Neural cell (in vitro differentiated cells): Measurements from ENCODE around the gene RBM14. TPM values are rescaled to one million over a fixed set of nuclear protein-coding genes. Genes with fewer than 3 reads are reported as not detected.

Experiments used
- H2AFZ ChIP-seq: fragments of 200-600, 300-800 bp; sonication (generic), shearing (Covaris generic); 2 replicates; pipeline ENCODE4 v1.6.0; 2014; ENCODE audit warnings: low read depth, mild to moderate bottlenecking, antibody characterized with exemption, low read length, moderate library complexity
- H3F3A ChIP-seq: fragments of 200-600 bp; shearing (Covaris generic); 2 replicates; pipeline ENCODE4 v1.6.1; 2016; ENCODE audit warnings: mild to moderate bottlenecking, moderate library complexity, mixed read lengths, antibody characterized with exemption, low read length; ENCODE audit not compliant: insufficient read depth, poor library complexity, severe bottlenecking
- H3K27ac ChIP-seq: fragments of 200-600, 300-800 bp; sonication (generic), shearing (Covaris generic); 2 replicates; pipeline ENCODE4 v1.5.1; 2014; ENCODE audit warnings: mild to moderate bottlenecking, low read length, moderate library complexity
- H3K27me3 ChIP-seq: fragments of 300-800, 200-600 bp; sonication (generic), shearing (Covaris generic); 2 replicates; pipeline ENCODE4 v1.6.0; 2014; ENCODE audit warnings: mild to moderate bottlenecking, low read depth, low read length, moderate library complexity; ENCODE audit not compliant: insufficient read depth
- H3K36me3 ChIP-seq: fragments of 300-800, 200-600 bp; sonication (generic), shearing (Covaris generic); 2 replicates; pipeline ENCODE4 v1.5.1; 2014; ENCODE audit warnings: mild to moderate bottlenecking, antibody characterized with exemption, low read length, moderate library complexity; ENCODE audit not compliant: insufficient read depth
- H3K4me2 ChIP-seq: fragments of 300-800, 200-600 bp; sonication (generic), shearing (Covaris generic); 2 replicates; pipeline ENCODE4 v1.6.0; 2014; ENCODE audit warnings: mild to moderate bottlenecking, low read length
- H3K4me3 ChIP-seq: fragments of 300-800, 200-600 bp; sonication (generic), shearing (Covaris generic); 2 replicates; pipeline ENCODE4 v1.5.1; 2014; ENCODE audit warnings: mild to moderate bottlenecking, low read length, moderate library complexity
- H3K79me2 ChIP-seq: fragments of 200-600 bp; shearing (Covaris generic); replicated peaks from 2 replicates; pipeline ENCODE4 v1.6.0; 2014; ENCODE audit warnings: mild to moderate bottlenecking, low read length, moderate library complexity; ENCODE audit not compliant: insufficient read depth
- H3K9ac ChIP-seq: fragments of 300-800, 200-600 bp; sonication (generic), shearing (Covaris generic); 2 replicates; pipeline ENCODE4 v1.6.1; 2016; ENCODE audit warnings: mild to moderate bottlenecking, low read length, mixed read lengths
- H3K9me2 ChIP-seq: fragments of 200-600 bp; shearing (Covaris generic); 2 replicates; pipeline ENCODE4 v1.6.1; 2016; ENCODE audit warnings: mild to moderate bottlenecking, low read length, mixed read lengths; ENCODE audit not compliant: insufficient read depth
- H3K9me3 ChIP-seq: fragments of 200-600, 300-800 bp; sonication (generic), shearing (Covaris generic); 2 replicates; pipeline ENCODE4 v1.6.1; 2016; ENCODE audit warnings: mild to moderate bottlenecking, mixed run types, low read length, moderate library complexity, mixed read lengths
- H4K20me1 ChIP-seq: fragments of 200-600 bp; shearing (Covaris generic); 2 replicates; pipeline ENCODE4 v1.6.1; 2016; ENCODE audit warnings: mild to moderate bottlenecking, mixed run types; ENCODE audit not compliant: insufficient read depth
- EP300 ChIP-seq: fragments of 450-650 bp; conservative IDR thresholded peaks from 2 replicates; pipeline ENCODE4 v1.6.1; 2014; ENCODE audit warnings: antibody characterized with exemption, mild to moderate bottlenecking, moderate library complexity; ENCODE audit not compliant: poor library complexity, severe bottlenecking
- EZH2 ChIP-seq: fragments of 200-600, 300-800 bp; shearing (Covaris generic), sonication (generic); IDR thresholded peaks from 2 replicates; pipeline ENCODE4 v1.6.1; 2014; ENCODE audit warnings: antibody characterized with exemption, low read length, borderline replicate concordance, mild to moderate bottlenecking; ENCODE audit not compliant: insufficient read depth, poor library complexity, severe bottlenecking
- MXI1 ChIP-seq: fragments of 450-650 bp; conservative IDR thresholded peaks from 2 replicates; pipeline ENCODE4 v1.6.1; 2014; ENCODE audit warnings: antibody characterized with exemption, mild to moderate bottlenecking; ENCODE audit not compliant: poor library complexity, severe bottlenecking
- POLR2AphosphoS5 ChIP-seq: IDR thresholded peaks from 2 replicates; pipeline ENCODE4 v1.6.1; 2012
- RAD21 ChIP-seq: fragments of 450-650 bp; conservative IDR thresholded peaks from 2 replicates; pipeline ENCODE4 v1.6.1; 2014; ENCODE audit warnings: antibody characterized with exemption, mild to moderate bottlenecking, moderate library complexity
- SMC3 ChIP-seq: fragments of 450-650 bp; conservative IDR thresholded peaks from 2 replicates; pipeline ENCODE4 v1.6.1; 2014; ENCODE audit warnings: antibody characterized with exemption, mild to moderate bottlenecking, moderate library complexity; ENCODE audit not compliant: poor library complexity
- TAF1 ChIP-seq: IDR thresholded peaks from 2 replicates; pipeline ENCODE4 v1.6.1; 2012; ENCODE audit warnings: low read depth
- polyA plus RNA-seq: library from polyadenylated mRNA; depleted of rRNA; stranded (reverse); fragments of >200 nt; gene quantifications from 2 replicates; pipeline ENCODE4 v1.2.3, GENCODE V29; 2014
- TF ChIP-seq, protein P1 (sequence below): IDR thresholded peaks from 2 replicates; pipeline ENCODE4 v1.6.1; 2012; ENCODE audit warnings: borderline replicate concordance
- TF ChIP-seq, protein P2 (sequence below): fragments of 450-650 bp; IDR thresholded peaks from 2 replicates; pipeline ENCODE4 v1.5.1; 2014; ENCODE audit warnings: antibody characterized with exemption, mild to moderate bottlenecking, moderate library complexity; ENCODE audit not compliant: poor library complexity, severe bottlenecking

Gene RBM14
- polyA plus RNA-seq, 1 donor from 2014 or later, result 43.0 TPM

DNA sequence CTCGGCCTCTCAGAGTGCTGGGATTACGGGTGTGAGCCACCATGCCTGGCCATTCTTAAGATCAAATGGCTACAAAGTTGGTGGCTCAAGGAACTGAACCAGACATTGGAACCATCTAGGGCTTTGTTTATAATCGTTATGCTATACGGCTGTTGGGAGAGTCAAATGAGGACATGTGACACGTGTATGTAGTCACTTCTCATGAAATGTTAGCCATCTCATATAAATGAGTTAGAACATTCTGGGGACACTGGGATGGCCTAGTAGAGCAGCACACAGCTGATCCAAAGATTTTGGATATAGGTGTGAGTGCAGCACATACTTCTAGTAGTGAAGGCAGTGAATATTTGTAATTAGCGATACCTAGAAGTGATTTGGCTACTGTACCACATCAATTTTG lies 15.5 kb downstream of the RBM14 start:
- H3K9me2 ChIP-seq, result no peaks in the 10 kb centered on the region
- peaks cover 27% of the 10 kb centered on the region for H3K79me2 ChIP-seq
- no peak for TF ChIP-seq SMC3
- no peak for TF ChIP-seq EZH2
- TF ChIP-seq RAD21, result no peak
- no peak for TF ChIP-seq MXI1
- TF ChIP-seq, protein P1, sequence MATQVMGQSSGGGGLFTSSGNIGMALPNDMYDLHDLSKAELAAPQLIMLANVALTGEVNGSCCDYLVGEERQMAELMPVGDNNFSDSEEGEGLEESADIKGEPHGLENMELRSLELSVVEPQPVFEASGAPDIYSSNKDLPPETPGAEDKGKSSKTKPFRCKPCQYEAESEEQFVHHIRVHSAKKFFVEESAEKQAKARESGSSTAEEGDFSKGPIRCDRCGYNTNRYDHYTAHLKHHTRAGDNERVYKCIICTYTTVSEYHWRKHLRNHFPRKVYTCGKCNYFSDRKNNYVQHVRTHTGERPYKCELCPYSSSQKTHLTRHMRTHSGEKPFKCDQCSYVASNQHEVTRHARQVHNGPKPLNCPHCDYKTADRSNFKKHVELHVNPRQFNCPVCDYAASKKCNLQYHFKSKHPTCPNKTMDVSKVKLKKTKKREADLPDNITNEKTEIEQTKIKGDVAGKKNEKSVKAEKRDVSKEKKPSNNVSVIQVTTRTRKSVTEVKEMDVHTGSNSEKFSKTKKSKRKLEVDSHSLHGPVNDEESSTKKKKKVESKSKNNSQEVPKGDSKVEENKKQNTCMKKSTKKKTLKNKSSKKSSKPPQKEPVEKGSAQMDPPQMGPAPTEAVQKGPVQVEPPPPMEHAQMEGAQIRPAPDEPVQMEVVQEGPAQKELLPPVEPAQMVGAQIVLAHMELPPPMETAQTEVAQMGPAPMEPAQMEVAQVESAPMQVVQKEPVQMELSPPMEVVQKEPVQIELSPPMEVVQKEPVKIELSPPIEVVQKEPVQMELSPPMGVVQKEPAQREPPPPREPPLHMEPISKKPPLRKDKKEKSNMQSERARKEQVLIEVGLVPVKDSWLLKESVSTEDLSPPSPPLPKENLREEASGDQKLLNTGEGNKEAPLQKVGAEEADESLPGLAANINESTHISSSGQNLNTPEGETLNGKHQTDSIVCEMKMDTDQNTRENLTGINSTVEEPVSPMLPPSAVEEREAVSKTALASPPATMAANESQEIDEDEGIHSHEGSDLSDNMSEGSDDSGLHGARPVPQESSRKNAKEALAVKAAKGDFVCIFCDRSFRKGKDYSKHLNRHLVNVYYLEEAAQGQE, result no peak
- TF ChIP-seq, protein P2, sequence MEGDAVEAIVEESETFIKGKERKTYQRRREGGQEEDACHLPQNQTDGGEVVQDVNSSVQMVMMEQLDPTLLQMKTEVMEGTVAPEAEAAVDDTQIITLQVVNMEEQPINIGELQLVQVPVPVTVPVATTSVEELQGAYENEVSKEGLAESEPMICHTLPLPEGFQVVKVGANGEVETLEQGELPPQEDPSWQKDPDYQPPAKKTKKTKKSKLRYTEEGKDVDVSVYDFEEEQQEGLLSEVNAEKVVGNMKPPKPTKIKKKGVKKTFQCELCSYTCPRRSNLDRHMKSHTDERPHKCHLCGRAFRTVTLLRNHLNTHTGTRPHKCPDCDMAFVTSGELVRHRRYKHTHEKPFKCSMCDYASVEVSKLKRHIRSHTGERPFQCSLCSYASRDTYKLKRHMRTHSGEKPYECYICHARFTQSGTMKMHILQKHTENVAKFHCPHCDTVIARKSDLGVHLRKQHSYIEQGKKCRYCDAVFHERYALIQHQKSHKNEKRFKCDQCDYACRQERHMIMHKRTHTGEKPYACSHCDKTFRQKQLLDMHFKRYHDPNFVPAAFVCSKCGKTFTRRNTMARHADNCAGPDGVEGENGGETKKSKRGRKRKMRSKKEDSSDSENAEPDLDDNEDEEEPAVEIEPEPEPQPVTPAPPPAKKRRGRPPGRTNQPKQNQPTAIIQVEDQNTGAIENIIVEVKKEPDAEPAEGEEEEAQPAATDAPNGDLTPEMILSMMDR, result no peak
- TF ChIP-seq EP300, result no peak
- TF ChIP-seq TAF1, result no peak
- no peaks in the 10 kb centered on the region for H3F3A ChIP-seq
- H2AFZ ChIP-seq, result no peak overlapping the region
- no peak overlapping the region for H3K27ac ChIP-seq
- H3K27me3 ChIP-seq, result no peaks in the 10 kb centered on the region
- no peak overlapping the region for H3K4me3 ChIP-seq
- peaks cover 14% of the 10 kb centered on the region for H3K36me3 ChIP-seq
- no peaks in the 10 kb centered on the region for H4K20me1 ChIP-seq
- H3K9me3 ChIP-seq, result no peaks in the 10 kb centered on the region
- no peak overlapping the region for H3K4me2 ChIP-seq
- H3K9ac ChIP-seq, result no peak overlapping the region

- no peaks in the 10 kb centered on the region for H4K20me1 ChIP-seq
- H2AFZ ChIP-seq, result no peak overlapping the region
- no peak overlapping the region for H3K27ac ChIP-seq
- H3F3A ChIP-seq, result peaks cover 3% of the 10 kb centered on the region
- peaks cover 27% of the 10 kb centered on the region for H3K79me2 ChIP-seq
- no peak overlapping the region for H3K9ac ChIP-seq
- H3K9me3 ChIP-seq, result no peaks in the 10 kb centered on the region
- TF ChIP-seq MXI1, result no peak
- no peak for TF ChIP-seq POLR2AphosphoS5
- TF ChIP-seq TAF1, result no peak
- no peak for TF ChIP-seq SMC3
- no peak for TF ChIP-seq EZH2
- no peak for TF ChIP-seq EP300
- no peak for TF ChIP-seq RAD21
- TF ChIP-seq, protein P2, result no peak
- TF ChIP-seq, protein P1, result no peak
- no peaks in the 10 kb centered on the region for H3K9me2 ChIP-seq
- H3K36me3 ChIP-seq, result peaks cover 6% of the 10 kb centered on the region
- H3K4me2 ChIP-seq, result no peak overlapping the region
- no peaks in the 10 kb centered on the region for H3K27me3 ChIP-seq
- no peak overlapping the region for H3K4me3 ChIP-seq
These were observed 16.5 kb downstream of the RBM14 start for GRCh38 chr11:66632952-66633351.
